Activated naive CD8-positive, alpha-beta T cell (primary cell): Measurements from ENCODE around the gene LYPD4.

Experiments used
- H3K27ac Mint-ChIP-seq: one replicate; pipeline ENCODE4 v1.8.0; 2021; ENCODE audit warnings: mixed read lengths
- H3K27me3 Mint-ChIP-seq: one replicate; pipeline ENCODE4 v1.8.0; 2021; ENCODE audit warnings: mixed read lengths
- H3K36me3 Mint-ChIP-seq: one replicate; pipeline ENCODE4 v1.8.0; 2021; ENCODE audit warnings: mixed read lengths
- H3K4me1 Mint-ChIP-seq: one replicate; pipeline ENCODE4 v1.8.0; 2021; ENCODE audit warnings: low read depth, mixed read lengths
- H3K4me3 Mint-ChIP-seq: one replicate; pipeline ENCODE4 v1.8.0; 2021; ENCODE audit warnings: mild to moderate bottlenecking, mixed read lengths
- H3K9me3 Mint-ChIP-seq: one replicate; pipeline ENCODE4 v1.8.0; 2021; ENCODE audit warnings: low read depth, mixed read lengths

The LYPD4 gene

DNA sequence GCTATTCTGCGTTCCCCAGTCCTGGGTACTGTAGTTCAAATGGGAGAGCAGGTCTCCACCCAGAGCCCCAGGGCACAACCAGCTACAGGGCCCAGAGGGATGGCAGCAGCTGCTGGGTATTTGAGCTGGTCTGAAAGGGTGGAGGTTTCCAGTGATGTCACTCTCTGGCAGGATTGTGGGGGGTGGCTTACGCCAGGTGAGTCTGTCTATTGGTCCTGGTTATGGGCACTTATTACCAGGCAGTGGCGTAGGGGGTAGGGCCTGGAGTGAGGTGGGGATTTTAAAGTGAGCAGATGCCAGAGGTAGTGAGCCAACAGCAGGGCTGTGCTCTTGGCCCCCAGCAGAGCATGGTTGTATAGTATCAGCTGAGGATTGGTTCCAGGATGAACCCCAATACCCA is 21.8 kb upstream of the LYPD4 start:
- H3K36me3 Mint-ChIP-seq = peaks cover 23% of the 10 kb centered on the region
- no peaks in the 10 kb centered on the region for H3K9me3 Mint-ChIP-seq
- H3K27ac Mint-ChIP-seq = peak overlapping the region; percentile 87
- peaks cover 79% of the 10 kb centered on the region for H3K4me1 Mint-ChIP-seq
- H3K27me3 Mint-ChIP-seq = no peaks in the 10 kb centered on the region
- H3K4me3 Mint-ChIP-seq = peak overlapping the region; percentile 65

- peak overlapping the region; percentile 82 for H3K4me3 Mint-ChIP-seq
- H3K36me3 Mint-ChIP-seq = peaks cover 25% of the 10 kb centered on the region
- no peaks in the 10 kb centered on the region for H3K9me3 Mint-ChIP-seq
- H3K27me3 Mint-ChIP-seq = no peaks in the 10 kb centered on the region
- H3K4me1 Mint-ChIP-seq = peaks cover 64% of the 10 kb centered on the region
- peak overlapping the region; percentile 91 for H3K27ac Mint-ChIP-seq
Measured at GRCh38 chr19:41864374-41864773, 19.9 kb upstream of the LYPD4 start.

DNA sequence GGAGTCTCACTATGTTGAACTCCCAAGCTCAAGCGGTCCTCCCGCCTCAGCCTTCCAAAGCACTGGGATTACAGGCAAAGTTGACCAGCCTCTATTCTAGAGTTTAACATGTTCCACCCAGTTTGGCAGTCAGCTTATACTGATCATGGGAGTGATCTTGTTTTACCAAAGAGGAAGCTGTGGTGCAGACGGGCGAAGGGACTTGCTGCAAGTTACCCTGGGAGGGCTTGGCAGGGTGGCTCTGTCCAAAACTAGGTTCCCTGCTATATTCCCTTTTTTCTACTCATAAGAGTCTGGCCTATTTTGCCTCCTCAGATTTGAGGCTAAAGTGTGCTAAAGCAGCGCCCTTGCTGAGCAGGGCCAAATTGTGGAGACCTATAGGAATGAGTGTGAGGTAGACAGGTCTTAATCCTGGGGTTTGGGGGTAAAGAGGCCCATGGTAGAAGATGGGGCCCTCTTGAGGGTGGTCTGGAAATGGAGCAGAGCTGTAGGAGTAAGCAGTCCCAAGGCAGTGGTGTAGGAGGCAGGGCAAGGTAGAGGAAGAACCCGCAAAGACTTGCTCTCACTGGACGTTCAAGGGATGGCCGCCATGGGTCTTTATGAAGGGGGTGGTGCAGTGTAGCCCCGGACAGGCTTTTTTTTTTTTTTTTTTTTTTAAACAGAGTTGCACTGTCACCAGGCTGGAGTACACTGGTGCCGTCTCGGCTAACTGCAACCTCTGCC is 18.9 kb upstream of the LYPD4 start:
- Mint-ChIP-seq H3K27ac (peak overlapping the region; percentile 96), H3K9me3 (no peaks in the 10 kb centered on the region), H3K36me3 (peaks cover 25% of the 10 kb centered on the region), H3K4me1 (peaks cover 61% of the 10 kb centered on the region), H3K27me3 (no peaks in the 10 kb centered on the region), H3K4me3 (peak overlapping the region; percentile 95)

DNA sequence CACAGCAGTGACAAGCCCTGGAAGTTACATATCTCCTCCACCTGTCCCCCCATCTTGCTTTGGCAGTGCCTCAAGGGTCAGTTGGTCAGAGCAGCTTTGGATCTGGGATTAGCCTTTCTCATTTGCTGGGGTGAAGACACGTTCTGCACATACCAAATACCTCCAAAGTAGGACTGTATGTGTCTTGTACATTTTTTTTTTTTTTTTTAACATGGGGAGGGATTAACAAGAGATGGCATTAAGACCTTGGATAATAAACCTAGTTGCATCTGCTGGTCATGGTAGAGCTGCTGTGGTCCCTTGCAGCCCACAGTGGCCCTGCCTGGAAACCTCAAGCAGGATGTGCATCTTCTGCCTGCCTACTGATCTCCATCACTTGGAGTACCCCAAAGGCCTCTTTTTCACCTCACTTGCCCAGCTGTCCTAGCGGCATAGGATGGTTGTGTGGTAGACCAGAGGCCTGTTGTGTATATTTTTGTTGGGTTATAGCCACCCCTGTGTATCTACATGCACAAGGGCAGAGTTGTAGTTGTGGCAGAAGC is 18.0 kb upstream of the LYPD4 start:
- Mint-ChIP-seq H3K9me3 (no peaks in the 10 kb centered on the region), H3K4me1 (peaks cover 53% of the 10 kb centered on the region), H3K4me3 (peak overlapping the region; percentile 95), H3K27ac (peak overlapping the region; percentile 96), H3K36me3 (peaks cover 23% of the 10 kb centered on the region), H3K27me3 (no peaks in the 10 kb centered on the region)

DNA sequence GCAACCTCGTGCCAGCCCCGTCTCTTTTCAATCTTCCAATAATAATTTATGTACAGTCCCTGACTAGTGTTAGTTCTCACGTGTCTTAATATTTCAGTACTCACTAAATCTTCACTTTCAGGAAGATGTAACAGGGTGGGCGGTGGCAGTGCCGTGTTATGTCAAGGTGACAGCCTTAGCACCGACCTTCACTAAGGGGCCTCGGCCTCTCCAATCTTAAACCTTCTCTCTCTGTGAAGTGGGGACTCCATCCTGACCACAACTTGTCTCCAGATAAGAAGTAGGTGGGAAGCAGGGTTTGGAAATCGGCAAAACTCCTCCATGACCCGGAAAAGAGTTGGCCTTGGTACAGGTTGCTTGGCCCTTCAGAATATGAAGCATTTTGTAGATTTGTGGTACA is 17.4 kb upstream of the LYPD4 start:
- H3K36me3 Mint-ChIP-seq = peaks cover 23% of the 10 kb centered on the region
- H3K4me1 Mint-ChIP-seq = peaks cover 49% of the 10 kb centered on the region
- H3K27ac Mint-ChIP-seq = peak overlapping the region; percentile 96
- peak overlapping the region; percentile 95 for H3K4me3 Mint-ChIP-seq
- H3K27me3 Mint-ChIP-seq = no peaks in the 10 kb centered on the region
- no peaks in the 10 kb centered on the region for H3K9me3 Mint-ChIP-seq

GRCh38 chr19:41861116-41861768 is 16.8 kb upstream of the LYPD4 start:
- H3K4me3 Mint-ChIP-seq = peak overlapping the region; percentile 95
- peak overlapping the region; percentile 96 for H3K27ac Mint-ChIP-seq
- peaks cover 46% of the 10 kb centered on the region for H3K4me1 Mint-ChIP-seq
- H3K9me3 Mint-ChIP-seq = no peaks in the 10 kb centered on the region
- H3K27me3 Mint-ChIP-seq = no peaks in the 10 kb centered on the region
- peaks cover 23% of the 10 kb centered on the region for H3K36me3 Mint-ChIP-seq

GRCh38 chr19:41860419-41861115 is 16.1 kb upstream of the LYPD4 start:
- Mint-ChIP-seq H3K27me3 (no peaks in the 10 kb centered on the region), H3K27ac (peak overlapping the region; percentile 96), H3K4me1 (peaks cover 42% of the 10 kb centered on the region), H3K4me3 (peak overlapping the region; percentile 95), H3K36me3 (peaks cover 23% of the 10 kb centered on the region), H3K9me3 (no peaks in the 10 kb centered on the region)

DNA sequence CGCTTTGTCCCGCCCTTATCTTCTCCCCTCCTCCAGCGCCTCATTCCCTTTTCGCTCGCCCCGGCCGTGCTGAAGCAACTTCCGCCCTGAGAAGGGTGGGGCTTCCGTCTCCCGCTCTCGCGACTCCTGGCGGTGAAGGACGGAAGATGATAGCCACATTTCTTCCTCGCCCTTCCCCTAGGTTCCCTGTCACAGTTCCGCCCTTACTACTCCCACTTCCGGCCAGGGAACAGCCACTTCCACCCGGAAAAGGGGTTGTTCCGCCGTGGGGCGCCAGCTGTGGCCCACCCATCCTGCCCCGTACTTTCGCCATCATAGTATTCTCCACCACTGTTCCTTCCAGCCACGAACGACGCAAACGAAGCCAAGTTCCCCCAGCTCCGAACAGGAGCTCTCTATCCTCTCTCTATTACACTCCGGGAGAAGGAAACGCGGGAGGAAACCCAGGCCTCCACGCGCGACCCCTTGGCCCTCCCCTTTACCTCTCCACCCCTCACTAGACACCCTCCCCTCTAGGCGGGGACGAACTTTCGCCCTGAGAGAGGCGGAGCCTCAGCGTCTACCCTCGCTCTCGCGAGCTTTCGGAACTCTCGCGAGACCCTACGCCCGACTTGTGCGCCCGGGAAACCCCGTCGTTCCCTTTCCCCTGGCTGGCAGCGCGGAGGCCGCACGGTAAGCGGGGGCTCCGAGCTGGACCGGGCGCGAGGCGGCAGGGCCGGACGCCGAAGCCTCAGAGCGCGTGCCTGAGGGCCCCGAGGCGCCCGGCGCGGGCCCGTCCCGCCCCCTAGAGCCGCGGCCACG is 15.3 kb upstream of the LYPD4 start, which contains the start of gene RPS19:
TSS of gene RPS19 (plus strand) at position 638 of the 801 bp plus-strand sequence. CDS start 520 bp downstream, outside the sequence.
- no peaks in the 10 kb centered on the region for H3K27me3 Mint-ChIP-seq
- peak within 1 kb of the TSS; percentile 100 for H3K27ac Mint-ChIP-seq
- H3K36me3 Mint-ChIP-seq = peaks cover 23% of the 10 kb centered on the region
- H3K9me3 Mint-ChIP-seq = no peaks in the 10 kb centered on the region
- H3K4me1 Mint-ChIP-seq = peaks cover 39% of the 10 kb centered on the region
- H3K4me3 Mint-ChIP-seq = peak within 1 kb of the TSS; percentile 95

GRCh38 chr19:41859213-41859617 is 14.7 kb upstream of the LYPD4 start:
- peaks cover 23% of the 10 kb centered on the region for H3K36me3 Mint-ChIP-seq

DNA sequence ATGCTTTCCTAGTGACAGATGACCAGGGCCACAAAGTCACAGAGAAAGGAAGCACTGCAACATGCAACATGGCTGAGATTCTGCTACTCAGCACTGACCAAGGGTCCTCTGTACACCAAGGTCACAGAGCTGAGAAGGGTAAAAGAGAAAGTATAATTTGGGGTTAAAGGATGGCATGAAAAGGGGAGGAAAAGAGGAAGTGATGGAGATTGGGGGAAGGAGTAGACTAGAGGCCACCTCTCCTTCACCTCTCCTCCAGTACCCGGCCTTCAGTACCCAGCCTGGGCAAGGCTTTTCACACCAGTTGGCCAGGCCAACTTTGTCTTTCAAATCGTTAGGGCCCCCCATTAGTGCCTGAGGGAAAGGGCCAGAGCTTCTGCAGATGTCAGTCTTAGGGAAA is 9.3 kb upstream of the LYPD4 start:
- Mint-ChIP-seq H3K27me3 (no peaks in the 10 kb centered on the region), H3K9me3 (no peaks in the 10 kb centered on the region), H3K36me3 (no peaks in the 10 kb centered on the region), H3K4me3 (no peak overlapping the region), H3K4me1 (no peaks in the 10 kb centered on the region), H3K27ac (no peak overlapping the region)

More at GRCh38 chr19:41859213-41859617, 14.7 kb upstream of the LYPD4 start:
- H3K27me3 Mint-ChIP-seq = no peaks in the 10 kb centered on the region
- peaks cover 33% of the 10 kb centered on the region for H3K4me1 Mint-ChIP-seq
- H3K4me3 Mint-ChIP-seq = peak overlapping the region; percentile 95
- no peaks in the 10 kb centered on the region for H3K9me3 Mint-ChIP-seq
- peak overlapping the region; percentile 100 for H3K27ac Mint-ChIP-seq

GRCh38 chr19:41853344-41853743 is 8.9 kb upstream of the LYPD4 start:
- H3K36me3 Mint-ChIP-seq = no peaks in the 10 kb centered on the region
- H3K27me3 Mint-ChIP-seq = no peaks in the 10 kb centered on the region
- H3K4me1 Mint-ChIP-seq = no peaks in the 10 kb centered on the region
- no peak overlapping the region for H3K4me3 Mint-ChIP-seq
- H3K27ac Mint-ChIP-seq = no peak overlapping the region
- H3K9me3 Mint-ChIP-seq = no peaks in the 10 kb centered on the region

DNA sequence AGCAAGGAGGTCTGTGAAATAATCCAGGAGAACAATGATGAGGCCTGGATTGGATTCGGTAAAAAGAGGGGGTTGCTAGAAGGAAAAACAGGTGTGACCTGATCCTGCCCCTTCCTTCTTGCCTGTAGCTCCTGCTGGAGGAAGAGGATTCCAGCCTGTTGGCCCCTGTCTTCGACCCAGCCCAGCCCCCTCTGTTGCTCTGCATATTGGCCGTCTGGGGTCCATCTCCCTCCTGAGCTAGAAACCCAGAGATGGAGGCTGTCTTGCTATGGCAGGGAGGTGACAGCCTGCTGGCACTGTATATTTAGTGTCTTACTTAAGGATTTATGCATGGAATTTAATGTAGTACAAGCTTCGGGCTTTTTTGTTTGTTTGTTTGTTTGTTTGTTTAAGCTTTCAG is 7.0 kb upstream of the LYPD4 start:
- no peaks in the 10 kb centered on the region for H3K9me3 Mint-ChIP-seq
- no peaks in the 10 kb centered on the region for H3K4me1 Mint-ChIP-seq
- no peaks in the 10 kb centered on the region for H3K36me3 Mint-ChIP-seq
- H3K4me3 Mint-ChIP-seq = no peak overlapping the region
- H3K27ac Mint-ChIP-seq = no peak overlapping the region
- H3K27me3 Mint-ChIP-seq = no peaks in the 10 kb centered on the region

- H3K36me3 Mint-ChIP-seq = no peaks in the 10 kb centered on the region
- no peak overlapping the region for H3K4me3 Mint-ChIP-seq
- no peaks in the 10 kb centered on the region for H3K4me1 Mint-ChIP-seq
- H3K27ac Mint-ChIP-seq = no peak overlapping the region
- H3K27me3 Mint-ChIP-seq = no peaks in the 10 kb centered on the region
- no peaks in the 10 kb centered on the region for H3K9me3 Mint-ChIP-seq
Measured at GRCh38 chr19:41850381-41850780, 5.9 kb upstream of the LYPD4 start.

- Mint-ChIP-seq H3K27me3 (no peaks in the 10 kb centered on the region), H3K4me3 (no peak overlapping the region), H3K9me3 (no peaks in the 10 kb centered on the region), H3K27ac (no peak overlapping the region), H3K36me3 (no peaks in the 10 kb centered on the region), H3K4me1 (no peaks in the 10 kb centered on the region)
Measured at GRCh38 chr19:41849067-41849466, 4.6 kb upstream of the LYPD4 start.
